ENCODE measurements around the gene CCL5.

GRCh38 chr17:35912339-35912912 is 32.3 kb upstream of the CCL5 start:
- TF ChIP-seq EZH2 (IDR thresholded peaks at IDR 0.05; ENCODE audit: insufficient read depth, poor library complexity, severe bottlenecking) (no peak), EZH2phosphoT487 (IDR thresholded peaks at IDR 0.05; ENCODE audit: insufficient read depth, low read depth) (no peak)

Data from GM23248 (cell line).